ENCODE results near the gene LAMB4. TPM values are rescaled to one million over a fixed set of nuclear protein-coding genes. Genes with fewer than 3 reads are reported as not detected.

LAMB4 gene
- total and polyA plus RNA-seq, 2 of the 8 experiments (the other 6 are each of a cell fraction or from before 2014, with no cell fraction given): not detected

GRCh38 chr7:108014215-108014614 lies 115.9 kb downstream of the LAMB4 start (continued):
- TF ChIP-seq SP4 (IDR thresholded peaks at IDR 0.05; ENCODE audit: low read length): no peak
- no peak for TF ChIP-seq TCF12 (IDR thresholded peaks at IDR 0.05; ENCODE audit: low read depth, low read length)
- TF ChIP-seq NANOG (IDR thresholded peaks at IDR 0.05; ENCODE audit: insufficient read depth, low read depth, low read length, poor library complexity, severe bottlenecking): no peak
- TF ChIP-seq EP300 (IDR thresholded peaks at IDR 0.05; ENCODE audit: borderline replicate concordance in 1 of 2, low read depth in 2 of 2, low read length in 2 of 2): no peak
- no peak for TF ChIP-seq RAD21 (IDR thresholded peaks at IDR 0.05 in 1 of 2, conservative IDR thresholded peaks at IDR 0.05 in 1 of 2; ENCODE audit: low read depth in 2 of 2, low read length in 2 of 2)
- no peak for TF ChIP-seq CEBPB (IDR thresholded peaks at IDR 0.05; ENCODE audit: low read depth, low read length)
- no peak for TF ChIP-seq POLR2A (IDR thresholded peaks at IDR 0.05; ENCODE audit: control extremely low read depth in 1 of 2, low read depth in 2 of 2, low read length in 2 of 2)
- TF ChIP-seq SP1 (IDR thresholded peaks at IDR 0.05; ENCODE audit: low read depth, low read length): no peak

Data from H1 (cell line).